ENCODE measurements around the gene ADAMTS2. TPM values are rescaled to one million over a fixed set of nuclear protein-coding genes. Genes with fewer than 3 reads are reported as not detected.
"Not testable (repeated sequence)": the region's sequence is repeated elsewhere in the genome, so short reads cannot be mapped to it uniquely, and the experiment has no call there.

ADAMTS2 gene
- total and polyA plus RNA-seq, 2 donors (not counting 1 experiment from before 2014, with no cell fraction given): 16.2 to 70.2 TPM

DNA sequence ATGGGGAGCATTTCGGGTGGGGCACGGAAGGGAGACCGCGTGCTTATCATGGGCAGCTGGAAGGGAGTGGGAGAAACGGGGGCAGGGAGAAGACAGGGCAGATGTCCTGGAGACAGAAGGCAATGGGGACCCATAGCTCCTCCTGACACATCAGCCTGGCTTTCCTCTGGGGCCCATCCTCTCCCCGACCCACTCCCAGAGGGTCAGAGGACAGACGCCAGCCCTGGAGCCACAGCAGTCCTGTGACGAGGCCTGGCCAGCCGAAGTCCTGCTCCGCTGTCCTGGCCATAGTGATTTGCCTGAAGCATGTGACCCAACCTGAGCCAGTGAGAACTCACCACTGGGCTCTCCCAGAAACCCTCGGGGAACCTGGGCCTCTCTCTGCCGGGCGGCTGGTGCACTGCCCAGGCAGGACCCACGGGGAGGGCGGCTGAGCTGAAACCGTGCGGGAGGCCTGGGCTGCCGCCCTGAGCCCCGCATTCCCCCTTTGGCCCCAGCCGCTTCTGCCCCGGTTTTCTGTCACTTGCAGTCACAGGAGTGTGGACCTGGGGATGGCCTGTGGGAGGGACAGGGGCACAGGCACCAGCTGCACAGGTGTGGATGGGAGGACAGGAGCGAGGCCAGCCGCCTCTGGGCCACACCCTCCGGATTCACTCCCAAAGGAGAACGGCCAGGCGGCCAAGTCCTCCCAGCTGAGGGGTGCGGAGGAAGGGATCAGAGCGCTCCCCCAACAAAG, 19.8 kb downstream of the ADAMTS2 start:
- no peak overlapping the region for H3K4me3 ChIP-seq (replicated peaks in 1 of 4; ENCODE audit: control extremely low read depth in 1 of 4, insufficient read depth in 1 of 4, low read depth in 3 of 4, low read length in 4 of 4)
- no peaks in the 10 kb centered on the region for H3K27me3 ChIP-seq (ENCODE audit: control insufficient read depth, insufficient read depth, low read length)
- no peak overlapping the region for H2AFZ ChIP-seq (ENCODE audit: low read length)
- peaks cover 32% of the 10 kb centered on the region for H3K79me2 ChIP-seq (ENCODE audit: control insufficient read depth, insufficient read depth, low read length)
- no peak overlapping the region for H3K9ac ChIP-seq (ENCODE audit: insufficient read depth, low read length)
- H3K27ac ChIP-seq (ENCODE audit: insufficient read depth, low read length): no peak overlapping the region
- H3K4me2 ChIP-seq (ENCODE audit: extremely low read depth, insufficient read depth, low read length): no peak overlapping the region
- no peaks in the 10 kb centered on the region for H4K20me1 ChIP-seq (ENCODE audit: control insufficient read depth, extremely low read depth, insufficient read depth, low read length)
- no peak for DNase-seq (ENCODE audit: low read depth in 2 of 2)
- peaks cover 2% of the 10 kb centered on the region for H3K4me1 ChIP-seq (ENCODE audit: control insufficient read depth, extremely low read depth, insufficient read depth, low read length)
- no peaks in the 10 kb centered on the region for H3K36me3 ChIP-seq (ENCODE audit: control insufficient read depth, insufficient read depth, low read length)
- TF ChIP-seq EZH2 (IDR thresholded peaks at IDR 0.05; ENCODE audit: low read length, missing control alignments) (no peak), CTCF (conservative IDR thresholded peaks at IDR 0.05 in 1 of 2, IDR thresholded peaks at IDR 0.05 in 1 of 2; ENCODE audit: low read depth in 1 of 2, low read length in 2 of 2) (no peak)
- no peaks in the 10 kb centered on the region for H3K9me3 ChIP-seq (ENCODE audit: control insufficient read depth, insufficient read depth, low read depth, low read length)

DNA sequence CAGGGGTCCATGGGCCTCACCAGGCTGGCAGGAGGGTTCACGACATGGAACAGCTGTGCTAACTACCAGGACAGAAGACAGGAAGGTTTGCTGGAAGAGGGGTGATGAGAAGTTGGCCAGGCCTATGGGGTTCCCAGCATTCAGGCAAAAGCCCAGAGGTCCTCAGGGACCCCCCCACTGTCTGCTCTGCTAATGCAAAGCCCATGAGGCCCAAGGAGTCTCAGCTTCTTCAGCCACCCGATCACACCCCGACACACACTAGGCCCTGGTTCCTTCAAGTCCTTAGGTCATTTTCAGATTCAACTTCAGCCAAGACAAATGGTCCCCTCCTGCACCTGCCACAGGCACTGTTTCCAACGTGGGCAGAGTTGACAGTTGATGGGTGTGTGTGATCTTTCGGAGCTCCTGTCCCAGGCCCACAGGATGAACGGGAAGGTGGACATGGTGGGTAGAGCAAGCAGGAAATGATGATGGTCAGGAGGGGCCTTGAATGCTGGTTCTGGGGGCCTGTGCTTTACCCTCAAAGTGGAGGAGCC, 20.4 kb downstream of the ADAMTS2 start:
- no peak for DNase-seq (ENCODE audit: low read depth in 2 of 2)
- no peak overlapping the region for H3K27ac ChIP-seq (ENCODE audit: insufficient read depth, low read length)
- no peak overlapping the region for H3K9ac ChIP-seq (ENCODE audit: insufficient read depth, low read length)
- peaks cover 30% of the 10 kb centered on the region for H3K79me2 ChIP-seq (ENCODE audit: control insufficient read depth, insufficient read depth, low read length)
- H3K4me2 ChIP-seq (ENCODE audit: extremely low read depth, insufficient read depth, low read length): no peak overlapping the region
- H2AFZ ChIP-seq (ENCODE audit: low read length): no peak overlapping the region
- no peaks in the 10 kb centered on the region for H4K20me1 ChIP-seq (ENCODE audit: control insufficient read depth, extremely low read depth, insufficient read depth, low read length)
- no peaks in the 10 kb centered on the region for H3K27me3 ChIP-seq (ENCODE audit: control insufficient read depth, insufficient read depth, low read length)
- no peaks in the 10 kb centered on the region for H3K36me3 ChIP-seq (ENCODE audit: control insufficient read depth, insufficient read depth, low read length)
- no peak for TF ChIP-seq CTCF (conservative IDR thresholded peaks at IDR 0.05 in 1 of 2, IDR thresholded peaks at IDR 0.05 in 1 of 2; ENCODE audit: low read depth in 1 of 2, low read length in 2 of 2)
- no peak for TF ChIP-seq EZH2 (IDR thresholded peaks at IDR 0.05; ENCODE audit: low read length, missing control alignments)
- H3K9me3 ChIP-seq (ENCODE audit: control insufficient read depth, insufficient read depth, low read depth, low read length): no peaks in the 10 kb centered on the region
- peaks cover 6% of the 10 kb centered on the region for H3K4me1 ChIP-seq (ENCODE audit: control insufficient read depth, extremely low read depth, insufficient read depth, low read length)
- no peak overlapping the region for H3K4me3 ChIP-seq (replicated peaks in 1 of 4; ENCODE audit: control extremely low read depth in 1 of 4, insufficient read depth in 1 of 4, low read depth in 3 of 4, low read length in 4 of 4)

- DNase-seq (ENCODE audit: low read depth in 2 of 2); H3K4me3 ChIP-seq (replicated peaks in 1 of 4; ENCODE audit: control extremely low read depth in 1 of 4, insufficient read depth in 1 of 4, low read depth in 3 of 4, low read length in 4 of 4); H3K36me3 ChIP-seq (ENCODE audit: control insufficient read depth, insufficient read depth, low read length); H3K27me3 ChIP-seq (ENCODE audit: control insufficient read depth, insufficient read depth, low read length); H3K4me1 ChIP-seq (ENCODE audit: control insufficient read depth, extremely low read depth, insufficient read depth, low read length); H3K27ac ChIP-seq (ENCODE audit: insufficient read depth, low read length); H3K4me2 ChIP-seq (ENCODE audit: extremely low read depth, insufficient read depth, low read length); H3K9me3 ChIP-seq (ENCODE audit: control insufficient read depth, insufficient read depth, low read depth, low read length); H4K20me1 ChIP-seq (ENCODE audit: control insufficient read depth, extremely low read depth, insufficient read depth, low read length); H3K9ac ChIP-seq (ENCODE audit: insufficient read depth, low read length); H2AFZ ChIP-seq (ENCODE audit: low read length): not testable (repeated sequence)
- peaks cover 30% of the 10 kb centered on the region for H3K79me2 ChIP-seq (ENCODE audit: control insufficient read depth, insufficient read depth, low read length)
Measured at GRCh38 chr5:179324316-179324715, 20.9 kb downstream of the ADAMTS2 start.
